Esophagus muscularis mucosa (tissue), 4 donors: ENCODE data around the gene FAM9A.

Experiments used
- CTCF ChIP-seq, 3 experiments: fragments of 200-600 bp in 2 of 3; fragments of 450-650 bp in 1 of 3; sonication (generic) in 2 of 3; IDR thresholded peaks; one replicate each; pipeline ENCODE4 v1.5.1; 2017 to 2019; ENCODE audit warnings: antibody characterized with exemption in 3 of 3, mild to moderate bottlenecking in 2 of 3, moderate library complexity in 1 of 3
- EP300 ChIP-seq: sonication (generic); formaldehyde crosslinking; IDR thresholded peaks from one replicate; pipeline ENCODE4 v1.6.1; 2017; ENCODE audit warnings: antibody characterized with exemption
- POLR2A ChIP-seq: fragments of 450-650 bp; IDR thresholded peaks from one replicate; pipeline ENCODE4 v1.6.1; 2017; ENCODE audit warnings: antibody characterized with exemption, moderate library complexity, mild to moderate bottlenecking, low read depth

DNA sequence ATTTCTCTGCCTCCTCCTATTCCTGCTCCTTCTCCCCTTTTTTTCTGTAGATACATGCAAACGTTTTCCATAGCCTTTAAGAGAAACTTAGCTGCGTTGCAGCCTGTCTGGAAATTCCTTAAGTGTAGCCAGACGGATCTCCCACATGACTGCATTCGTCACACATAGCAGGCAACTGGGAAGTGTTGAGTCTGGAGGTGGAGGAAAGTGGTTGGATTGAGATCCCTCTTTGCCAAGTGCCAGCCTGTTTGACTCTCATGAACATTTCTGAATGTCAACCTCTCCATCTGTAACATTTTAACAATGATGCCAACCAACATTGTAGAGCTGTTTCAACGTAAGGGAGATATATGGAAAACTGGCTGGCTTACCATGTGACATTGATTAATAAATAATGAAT, 45.1 kb upstream of the FAM9A start:
- TF ChIP-seq CTCF (IDR thresholded peaks at IDR 0.05) (no peak), POLR2A (no peak), EP300 (no peak)
